ENCODE data around the gene PYHIN1. TPM values are rescaled to one million over a fixed set of nuclear protein-coding genes. Genes with fewer than 3 reads are reported as not detected.

The PYHIN1 gene
- not detected in 2 replicates for total RNA-seq

- DNase-seq (ENCODE audit: low read depth): no peak
Measured at GRCh38 chr1:158931055-158931737, at the start of gene PYHIN1. Gene PYHIN1 (plus strand): TSS chr1:158931552. CDS start chr1:158936911, 5,359 bp downstream.

GRCh38 chr1:158893654-158894053, 37.7 kb upstream of the PYHIN1 start:
- DNase-seq (ENCODE audit: low read depth): no peak

GRCh38 chr1:158898722-158899121, 32.6 kb upstream of the PYHIN1 start:
- no peak for DNase-seq (ENCODE audit: low read depth)

DNA sequence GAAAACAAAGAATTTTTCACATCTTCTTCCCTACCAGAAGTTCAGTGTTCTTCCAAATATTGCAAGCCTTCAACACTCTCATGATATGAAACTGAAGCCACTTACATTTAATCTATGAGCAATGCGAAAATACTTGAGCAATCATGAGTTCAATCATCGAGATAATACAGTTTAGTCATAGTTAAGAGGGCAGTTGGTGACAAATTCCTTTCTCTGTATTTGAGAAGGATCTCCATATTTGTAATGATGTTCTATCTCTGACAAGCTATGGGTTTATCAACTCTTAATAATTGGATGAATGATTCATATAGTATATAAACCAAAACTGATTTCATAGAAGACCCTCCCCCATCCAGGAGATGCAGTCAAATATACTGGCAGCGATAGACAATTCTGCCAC, 29.7 kb upstream of the PYHIN1 start:
- no peak for DNase-seq (ENCODE audit: low read depth)

GRCh38 chr1:158916085-158916484, 15.3 kb upstream of the PYHIN1 start:
- DNase-seq (ENCODE audit: low read depth): no peak

GRCh38 chr1:158924677-158925076, 6.7 kb upstream of the PYHIN1 start:
- no peak for DNase-seq (ENCODE audit: low read depth)

- no peak for DNase-seq (ENCODE audit: low read depth)
Measured at GRCh38 chr1:158930504-158930903, 848 bp upstream of the PYHIN1 start.

GRCh38 chr1:158932171-158932570, 819 bp downstream of the PYHIN1 start:
- DNase-seq (ENCODE audit: low read depth): no peak

GRCh38 chr1:158933621-158934020, 2.3 kb downstream of the PYHIN1 start:
- no peak for DNase-seq (ENCODE audit: low read depth)

- no peak for DNase-seq (ENCODE audit: low read depth)
Measured at GRCh38 chr1:158939180-158939579, 7.8 kb downstream of the PYHIN1 start.

DNA sequence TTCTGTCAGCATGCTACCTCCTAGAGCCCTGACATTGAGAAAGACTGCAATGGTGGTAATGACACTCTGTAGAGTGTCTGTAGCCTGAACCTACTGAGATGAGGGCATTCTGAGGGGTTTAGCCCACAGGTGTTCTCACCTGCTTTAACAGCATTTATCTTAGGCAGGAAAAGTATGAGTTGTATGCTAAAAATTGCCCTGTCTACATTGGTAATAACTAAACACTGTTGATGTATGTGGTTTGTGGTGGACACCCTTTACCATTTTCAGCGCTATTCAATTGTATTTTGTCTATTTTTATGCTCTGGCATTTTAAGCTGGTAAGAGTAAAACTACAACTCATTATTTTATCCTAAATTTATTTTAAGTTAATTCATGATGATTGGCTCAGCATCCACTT, 10.0 kb downstream of the PYHIN1 start:
- no peak for DNase-seq (ENCODE audit: low read depth)

DNA sequence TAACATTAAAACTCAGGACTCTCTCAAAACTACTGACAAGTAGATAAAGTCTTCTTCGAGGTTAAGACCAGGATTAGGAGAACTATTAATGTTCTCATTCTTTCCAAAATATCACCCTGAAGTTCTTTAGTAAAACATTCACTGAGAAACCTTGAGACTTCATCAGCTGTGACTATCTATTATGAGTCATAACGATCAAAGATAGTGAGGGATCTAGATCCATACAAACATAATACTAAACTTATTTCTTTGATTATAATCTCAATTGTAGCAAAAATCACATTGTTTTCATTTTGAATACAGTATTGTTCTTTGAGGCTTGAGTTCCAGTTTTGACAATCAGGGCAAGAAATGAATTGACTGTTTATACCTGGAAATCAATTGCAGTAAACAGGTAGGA, 11.1 kb downstream of the PYHIN1 start:
- DNase-seq (ENCODE audit: low read depth): no peak

- no peak for DNase-seq (ENCODE audit: low read depth)
Measured at GRCh38 chr1:158943059-158943458, 11.7 kb downstream of the PYHIN1 start.

GRCh38 chr1:158945061-158945460, 13.7 kb downstream of the PYHIN1 start:
- DNase-seq (ENCODE audit: low read depth): no peak

DNA sequence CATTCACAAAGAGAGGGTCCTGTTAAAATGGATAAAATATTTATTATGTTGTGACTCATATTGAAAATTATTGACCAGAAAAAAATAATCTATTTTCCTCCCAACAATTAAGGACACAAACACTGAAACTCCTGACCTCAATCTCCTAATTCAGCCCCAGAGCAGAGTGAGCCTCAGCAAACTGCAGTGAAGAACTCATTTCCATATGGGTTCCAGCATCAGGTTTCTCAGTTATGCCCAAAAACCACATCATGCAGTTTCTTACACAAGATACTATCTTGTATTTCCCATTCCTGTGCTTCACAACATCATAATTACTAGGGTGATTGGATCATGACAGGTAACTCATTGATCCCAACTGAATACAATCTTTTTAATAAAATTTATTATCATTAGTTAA, 15.4 kb downstream of the PYHIN1 start:
- no peak for DNase-seq (ENCODE audit: low read depth)

DNA sequence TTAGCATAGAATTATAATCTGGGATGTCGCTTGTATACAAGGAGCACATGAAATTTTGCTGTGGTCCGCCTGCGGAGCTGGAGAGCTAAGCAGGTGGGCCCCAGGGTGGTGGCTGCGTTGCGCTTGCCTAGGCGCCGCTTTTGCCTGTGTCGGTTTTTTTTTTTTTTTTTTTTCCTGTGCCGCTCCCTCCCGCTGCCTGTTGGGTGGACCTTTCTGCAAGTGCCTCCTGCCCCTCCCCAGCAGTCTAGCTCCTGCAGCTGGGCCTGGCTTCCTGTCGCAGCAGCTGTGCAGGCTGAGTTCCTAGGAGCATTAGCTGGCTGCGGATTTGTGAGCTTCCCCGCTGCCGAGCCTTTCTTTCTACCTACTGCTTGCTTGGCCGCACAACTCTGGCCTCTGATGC, 20.6 kb downstream of the PYHIN1 start:
- no peak for DNase-seq (ENCODE audit: low read depth)

DNA sequence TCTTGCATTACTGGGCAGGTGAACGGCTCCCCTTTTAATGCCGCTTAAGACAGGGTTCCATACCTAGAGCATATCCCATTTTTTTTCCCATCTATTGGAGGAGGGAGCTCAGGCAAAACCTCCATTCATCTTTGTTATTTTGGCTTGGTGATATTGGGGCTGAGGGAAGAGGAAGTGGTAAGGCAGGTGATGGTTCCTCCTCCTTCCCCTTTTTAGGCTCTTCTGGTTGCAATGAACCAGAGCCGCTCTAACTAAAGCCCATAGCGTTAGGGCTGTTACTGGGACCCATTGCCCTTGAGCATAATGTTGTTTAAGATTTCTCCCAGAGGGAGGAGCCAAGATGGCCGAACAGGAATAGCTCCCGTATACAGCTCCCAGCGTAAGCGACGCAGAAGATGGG, 21.1 kb downstream of the PYHIN1 start:
- DNase-seq (ENCODE audit: low read depth): no peak

DNA sequence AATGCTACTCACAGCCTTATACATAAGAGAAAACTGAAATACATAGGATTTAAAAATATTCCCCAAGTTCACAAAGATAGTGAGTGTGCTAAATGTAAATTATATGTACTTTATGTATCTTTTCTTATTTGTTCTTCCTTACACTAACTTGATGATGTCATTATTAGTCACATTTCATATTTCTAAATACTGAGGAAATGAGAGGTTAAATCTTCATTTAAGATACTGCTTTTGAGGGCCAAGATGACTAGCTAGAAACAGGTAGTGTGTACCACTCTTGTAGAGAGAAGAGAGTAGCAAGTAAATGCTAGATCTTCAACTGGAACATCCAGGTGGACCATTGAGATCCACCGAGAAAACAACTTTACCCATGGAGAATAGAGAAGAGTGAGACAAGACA, 29.8 kb downstream of the PYHIN1 start:
- no peak for DNase-seq (ENCODE audit: low read depth)

DNA sequence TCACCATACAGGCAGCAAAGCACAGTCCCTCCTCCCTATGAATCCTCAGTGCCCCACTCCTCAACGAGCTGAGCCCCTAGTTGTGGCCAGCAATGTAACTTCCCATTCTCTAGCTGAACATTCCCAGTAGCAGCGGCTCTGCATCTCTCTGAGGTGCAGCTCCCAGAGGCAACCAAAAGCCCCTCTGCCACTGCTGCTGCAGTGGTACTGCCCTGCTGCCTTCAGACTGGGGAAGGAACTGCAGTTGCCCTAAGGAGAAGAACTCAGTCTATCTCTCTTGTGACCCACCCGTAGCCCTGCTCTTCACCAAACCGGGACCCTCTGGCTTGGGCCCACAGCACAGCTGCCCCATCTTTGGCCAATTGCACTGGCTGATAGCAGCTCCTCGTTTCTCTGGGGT, 31.6 kb downstream of the PYHIN1 start:
- no peak for DNase-seq (ENCODE audit: low read depth)

DNA sequence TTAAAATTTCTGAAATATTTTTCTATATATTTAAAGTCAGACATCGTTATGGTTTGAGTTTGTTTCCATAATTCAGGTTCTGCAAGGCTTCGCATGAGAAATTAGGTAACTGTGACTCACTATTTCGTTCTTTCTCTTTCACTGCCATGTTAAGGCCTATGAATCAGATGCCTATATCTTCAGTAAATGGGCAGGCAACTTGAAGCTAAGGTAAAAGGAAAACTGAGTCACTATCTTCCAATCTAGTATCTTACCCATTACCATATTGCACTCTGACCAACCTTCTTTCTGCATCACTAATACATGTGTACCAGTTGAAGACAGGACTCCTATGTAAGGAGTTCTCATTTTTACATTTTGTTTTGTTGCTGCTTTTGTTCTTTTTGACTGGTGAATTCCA, 37.8 kb downstream of the PYHIN1 start:
- DNase-seq (ENCODE audit: low read depth): no peak

DNA sequence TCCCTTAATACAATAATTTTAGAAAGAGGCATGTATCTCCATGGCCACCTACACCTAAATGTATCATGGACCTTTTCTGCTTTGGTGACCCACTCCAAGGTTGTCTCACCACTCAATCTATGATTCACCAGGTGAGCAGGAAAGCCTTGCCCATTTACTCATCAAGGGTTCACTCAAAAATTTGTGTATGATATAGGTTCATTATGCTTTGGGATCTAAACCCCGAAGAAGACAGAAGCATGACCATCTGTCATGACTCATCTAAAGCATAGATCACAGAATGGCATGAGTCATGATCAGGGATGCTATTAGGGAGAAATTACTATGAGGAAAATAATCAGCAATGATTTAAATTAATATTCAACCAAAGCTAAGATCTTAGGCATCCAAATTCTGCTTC, 38.5 kb downstream of the PYHIN1 start:
- DNase-seq (ENCODE audit: low read depth): no peak

DNA sequence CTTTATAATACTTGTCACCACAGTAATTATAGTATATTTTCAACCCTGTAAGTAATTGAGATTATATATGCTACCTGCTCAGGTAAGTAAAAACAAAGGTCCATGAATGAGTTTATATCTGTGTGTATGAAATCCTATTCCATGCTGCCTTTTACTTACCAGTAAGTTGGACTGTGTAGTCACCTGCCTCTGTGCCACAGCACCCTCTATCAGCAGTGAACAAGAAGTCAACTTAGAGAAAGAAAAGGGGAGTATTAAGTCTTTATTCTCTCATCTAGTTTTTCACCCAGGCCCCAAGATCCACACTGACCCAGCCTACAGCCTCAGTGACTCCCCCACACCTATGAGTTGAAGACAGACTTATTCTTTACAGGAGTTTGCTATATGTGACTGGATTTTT, 41.5 kb downstream of the PYHIN1 start:
- peak; percentile 12 for DNase-seq (ENCODE audit: low read depth)

DNA sequence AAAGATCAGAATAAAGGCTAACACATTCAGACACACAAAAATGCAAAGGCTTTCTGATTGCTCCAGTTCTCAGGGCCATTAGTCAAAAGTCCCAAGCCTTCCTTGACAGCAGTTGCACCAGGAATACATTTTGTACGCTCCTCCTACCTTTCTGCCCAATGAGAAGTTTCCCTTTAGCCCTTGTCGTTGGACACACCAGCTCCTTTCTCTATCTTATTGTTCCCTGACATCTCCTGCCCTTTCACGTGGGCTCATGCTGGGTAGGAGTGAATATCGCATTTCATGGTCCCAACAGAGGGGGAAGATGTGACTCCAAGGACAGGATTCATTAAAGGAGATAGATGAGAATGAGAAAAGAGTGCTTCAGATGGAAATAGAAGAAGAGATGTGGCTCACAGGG, 44.9 kb downstream of the PYHIN1 start:
- DNase-seq (ENCODE audit: low read depth): no peak

- DNase-seq (ENCODE audit: low read depth): no peak
Measured at GRCh38 chr1:158978730-158979129, 47.4 kb downstream of the PYHIN1 start.
